HUES48 (cell line): ENCODE results near the gene COL4A2.
"Not testable (repeated sequence)": the region's sequence is repeated elsewhere in the genome, so short reads cannot be mapped to it uniquely, and the experiment has no call there.

ENCODE experiments used
- H3K27ac ChIP-seq: one replicate; pipeline ENCODE4 v1.7.0; 2013; ENCODE audit warnings: low read depth, low read length, inconsistent platforms
- H3K27me3 ChIP-seq: 2 replicates; pipeline ENCODE4 v1.6.1; 2013; ENCODE audit warnings: mild to moderate bottlenecking, low read length; ENCODE audit not compliant: control insufficient read depth, insufficient read depth
- H3K36me3 ChIP-seq: 2 replicates; pipeline ENCODE4 v1.6.1; 2013; ENCODE audit warnings: low read length; ENCODE audit not compliant: control insufficient read depth, insufficient read depth
- H3K4me1 ChIP-seq: 2 replicates; pipeline ENCODE4 v1.6.1; 2013; ENCODE audit warnings: mild to moderate bottlenecking, low read length; ENCODE audit not compliant: control insufficient read depth, insufficient read depth
- H3K4me3 ChIP-seq: 2 replicates; pipeline ENCODE4 v1.5.1; 2013; ENCODE audit warnings: mild to moderate bottlenecking, low read depth, low read length
- H3K9ac ChIP-seq: 2 replicates; pipeline ENCODE4 v1.6.1; 2013; ENCODE audit warnings: mild to moderate bottlenecking, low read depth, low read length, moderate library complexity
- H3K9me3 ChIP-seq: 2 replicates; pipeline ENCODE4 v1.6.1; 2013; ENCODE audit warnings: low read length; ENCODE audit not compliant: control insufficient read depth, insufficient read depth

Gene COL4A2

GRCh38 chr13:110497896-110498295 lies 190.8 kb downstream of the COL4A2 start:
- H3K27ac ChIP-seq, H3K4me3 ChIP-seq, H3K9me3 ChIP-seq, H3K9ac ChIP-seq, H3K4me1 ChIP-seq, H3K27me3 ChIP-seq: not testable (repeated sequence)
- peaks cover 57% of the 10 kb centered on the region for H3K36me3 ChIP-seq

- no peaks in the 10 kb centered on the region for H3K4me1 ChIP-seq
- H3K27me3 ChIP-seq = no peaks in the 10 kb centered on the region
- H3K9ac ChIP-seq = no peak overlapping the region
- H3K27ac ChIP-seq = no peak overlapping the region
- H3K36me3 ChIP-seq = peaks cover 57% of the 10 kb centered on the region
- peaks cover 4% of the 10 kb centered on the region; the same call in 1 of the 2 replicates for H3K9me3 ChIP-seq
- H3K4me3 ChIP-seq = no peak overlapping the region
These were observed 191.2 kb downstream of the COL4A2 start for GRCh38 chr13:110498327-110498726.

GRCh38 chr13:110498765-110499164 lies 191.7 kb downstream of the COL4A2 start:
- H3K9ac ChIP-seq = no peak overlapping the region
- H3K27me3 ChIP-seq = no peaks in the 10 kb centered on the region
- H3K9me3 ChIP-seq = peaks cover 4% of the 10 kb centered on the region; the same call in 1 of the 2 replicates
- no peaks in the 10 kb centered on the region for H3K4me1 ChIP-seq
- no peak overlapping the region for H3K4me3 ChIP-seq
- H3K27ac ChIP-seq = no peak overlapping the region
- peaks cover 57% of the 10 kb centered on the region for H3K36me3 ChIP-seq

GRCh38 chr13:110499621-110500281 lies 192.7 kb downstream of the COL4A2 start:
- H3K9me3 ChIP-seq = peaks cover 4% of the 10 kb centered on the region; the same call in 1 of the 2 replicates
- H3K9ac ChIP-seq = no peak overlapping the region
- no peaks in the 10 kb centered on the region for H3K4me1 ChIP-seq
- no peak overlapping the region for H3K4me3 ChIP-seq
- no peaks in the 10 kb centered on the region for H3K27me3 ChIP-seq
- H3K36me3 ChIP-seq = peaks cover 51% of the 10 kb centered on the region
- H3K27ac ChIP-seq = no peak overlapping the region

GRCh38 chr13:110500341-110500740 lies 193.3 kb downstream of the COL4A2 start:
- Histone ChIP-seq H3K4me3 (no peak overlapping the region), H3K9me3 (peaks cover 4% of the 10 kb centered on the region; the same call in 1 of the 2 replicates), H3K9ac (no peak overlapping the region), H3K4me1 (no peaks in the 10 kb centered on the region), H3K27ac (no peak overlapping the region), H3K36me3 (peaks cover 48% of the 10 kb centered on the region), H3K27me3 (no peaks in the 10 kb centered on the region)

GRCh38 chr13:110501188-110501587 lies 194.1 kb downstream of the COL4A2 start:
- H3K27me3 ChIP-seq = no peaks in the 10 kb centered on the region
- no peak overlapping the region for H3K4me3 ChIP-seq
- H3K4me1 ChIP-seq = no peaks in the 10 kb centered on the region
- H3K36me3 ChIP-seq = peaks cover 45% of the 10 kb centered on the region
- H3K9ac ChIP-seq = no peak overlapping the region
- peaks cover 3% of the 10 kb centered on the region; the same call in 1 of the 2 replicates for H3K9me3 ChIP-seq
- no peak overlapping the region for H3K27ac ChIP-seq

- Histone ChIP-seq H3K9ac (no peak overlapping the region), H3K36me3 (peaks cover 54% of the 10 kb centered on the region), H3K4me1 (no peaks in the 10 kb centered on the region), H3K4me3 (no peak overlapping the region), H3K27me3 (no peaks in the 10 kb centered on the region), H3K27ac (no peak overlapping the region), H3K9me3 (no peaks in the 10 kb centered on the region)
These were observed 196.2 kb downstream of the COL4A2 start for GRCh38 chr13:110503037-110503901.

- Histone ChIP-seq H3K27me3 (no peaks in the 10 kb centered on the region), H3K9ac (no peak overlapping the region), H3K27ac (no peak overlapping the region), H3K9me3 (no peaks in the 10 kb centered on the region), H3K36me3 (peaks cover 61% of the 10 kb centered on the region), H3K4me3 (no peak overlapping the region), H3K4me1 (no peaks in the 10 kb centered on the region)
These were observed 197.0 kb downstream of the COL4A2 start for GRCh38 chr13:110503979-110504499.

GRCh38 chr13:110505594-110505993 lies 198.5 kb downstream of the COL4A2 start:
- Histone ChIP-seq H3K4me1 (no peaks in the 10 kb centered on the region), H3K27me3 (no peaks in the 10 kb centered on the region), H3K27ac (no peak overlapping the region), H3K9me3 (no peaks in the 10 kb centered on the region), H3K4me3 (no peak overlapping the region), H3K9ac (no peak overlapping the region), H3K36me3 (peaks cover 62% of the 10 kb centered on the region)

- Histone ChIP-seq H3K9ac (no peak overlapping the region), H3K4me1 (no peaks in the 10 kb centered on the region), H3K36me3 (peaks cover 58% of the 10 kb centered on the region), H3K9me3 (no peaks in the 10 kb centered on the region), H3K4me3 (no peak overlapping the region), H3K27me3 (no peaks in the 10 kb centered on the region), H3K27ac (no peak overlapping the region)
These were observed 199.3 kb downstream of the COL4A2 start for GRCh38 chr13:110506396-110506795.
